Activated naive CD8-positive, alpha-beta T cell treated with anti-CD3 and anti-CD28 coated beads, Interleukin-2, amount 10 ng/mL, durations not matched to agents 7 days and 5 days (primary cell): ENCODE data around the gene CCDC122. TPM values are rescaled to one million over a fixed set of nuclear protein-coding genes. Genes with fewer than 3 reads are reported as not detected.
"Not testable (repeated sequence)": the region's sequence is repeated elsewhere in the genome, so short reads cannot be mapped to it uniquely, and the experiment has no call there.

ENCODE experiments used
- ATAC-seq: fragments of 150-1000 bp; cut with Tn5 transposase; one replicate; pipeline ENCODE4 v1.10.0; 2021; ENCODE audit warnings: low read depth, moderate library complexity
- POLR2A ChIA-PET: fragments of 350-600 bp; sonication (Branson Sonifier 250); formaldehyde crosslinking; loops from one replicate; lab custom pipeline; 2021; ENCODE audit warnings: antibody characterized with exemption; lab: Charles Lee
- DNase-seq: peaks from one replicate; pipeline ENCODE4 v3.0.0; 2021
- H3K27ac Mint-ChIP-seq: one replicate; pipeline ENCODE4 v1.8.0; 2022; ENCODE audit warnings: mild to moderate bottlenecking, mixed read lengths
- H3K27me3 Mint-ChIP-seq: one replicate; pipeline ENCODE4 v1.8.0; 2022; ENCODE audit warnings: mild to moderate bottlenecking, moderate library complexity, mixed read lengths
- H3K36me3 Mint-ChIP-seq: one replicate; pipeline ENCODE4 v1.8.0; 2021; ENCODE audit warnings: mild to moderate bottlenecking, mixed read lengths
- H3K4me1 Mint-ChIP-seq: one replicate; pipeline ENCODE4 v1.8.0; 2021; ENCODE audit warnings: mixed read lengths
- H3K4me3 Mint-ChIP-seq: one replicate; pipeline ENCODE4 v1.8.0; 2022; ENCODE audit warnings: mild to moderate bottlenecking, moderate library complexity, mixed read lengths
- H3K9me3 Mint-ChIP-seq: one replicate; pipeline ENCODE4 v1.8.0; 2021; ENCODE audit warnings: mixed read lengths
- total RNA-seq, 2 experiments: library from RNA; stranded (reverse); gene quantifications; one replicate each; pipeline ENCODE4 v1.2.3, GENCODE V29; 2021

The CCDC122 gene
- total RNA-seq, 2 experiments from 2014 or later: 2.4 to 5.2 TPM

DNA sequence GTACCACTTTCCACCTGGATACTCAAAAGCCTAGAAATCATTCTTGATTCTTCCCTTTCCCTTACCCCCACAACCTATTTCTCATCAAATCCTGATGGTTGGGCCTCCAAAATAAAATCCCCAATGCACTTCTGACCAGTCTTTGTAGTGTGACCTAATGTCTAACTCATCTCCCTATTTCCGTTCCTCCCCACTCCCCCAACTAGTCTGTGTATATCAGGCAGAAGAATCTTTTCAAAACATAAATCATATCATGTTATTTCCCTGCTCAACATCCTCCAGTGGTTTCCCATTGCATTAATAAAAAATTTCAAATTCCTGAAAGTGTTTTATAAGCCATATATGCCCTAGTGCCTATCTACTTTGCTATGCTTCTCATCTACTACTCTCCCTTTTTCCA lies 17.7 kb downstream of the CCDC122 start:
- no peaks in the 10 kb centered on the region for H3K27me3 Mint-ChIP-seq
- no peaks in the 10 kb centered on the region for H3K36me3 Mint-ChIP-seq
- no peaks in the 10 kb centered on the region for H3K9me3 Mint-ChIP-seq
- ATAC-seq (no peak), DNase-seq (no peak)
- H3K27ac Mint-ChIP-seq: no peak overlapping the region
- H3K4me3 Mint-ChIP-seq: no peak overlapping the region
- POLR2A ChIA-PET: no interaction called here
- no peaks in the 10 kb centered on the region for H3K4me1 Mint-ChIP-seq

DNA sequence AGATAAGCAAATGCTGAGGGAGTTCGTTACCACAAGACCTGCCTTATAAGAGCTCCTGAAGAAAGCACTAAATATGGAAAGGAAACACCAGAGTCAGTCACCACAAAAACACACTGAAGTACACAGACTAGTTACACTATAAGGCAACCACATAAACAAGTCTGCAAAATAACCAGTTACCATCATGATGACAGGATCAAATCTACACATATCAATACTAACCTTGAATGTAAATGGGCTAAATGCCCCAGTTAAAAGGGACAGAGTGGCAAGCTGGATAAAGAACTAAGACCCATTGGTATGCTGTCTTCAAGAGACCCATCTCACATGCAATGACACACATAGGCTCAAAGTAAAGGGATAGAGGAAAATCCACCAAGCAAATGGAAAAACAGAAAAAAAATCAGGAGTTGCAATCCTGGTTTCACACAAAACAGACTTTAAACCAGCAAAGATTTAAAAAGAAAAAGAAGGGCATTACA lies 26.6 kb downstream of the CCDC122 start:
- H3K27me3 Mint-ChIP-seq: peaks cover 3% of the 10 kb centered on the region
- H3K36me3 Mint-ChIP-seq: peaks cover 9% of the 10 kb centered on the region
- no peak overlapping the region for H3K4me3 Mint-ChIP-seq
- DNase-seq: no peak
- peaks cover 39% of the 10 kb centered on the region for H3K9me3 Mint-ChIP-seq
- no peak for ATAC-seq
- H3K4me1 Mint-ChIP-seq: no peaks in the 10 kb centered on the region
- no peak overlapping the region for H3K27ac Mint-ChIP-seq
- POLR2A ChIA-PET: no interaction called here

DNA sequence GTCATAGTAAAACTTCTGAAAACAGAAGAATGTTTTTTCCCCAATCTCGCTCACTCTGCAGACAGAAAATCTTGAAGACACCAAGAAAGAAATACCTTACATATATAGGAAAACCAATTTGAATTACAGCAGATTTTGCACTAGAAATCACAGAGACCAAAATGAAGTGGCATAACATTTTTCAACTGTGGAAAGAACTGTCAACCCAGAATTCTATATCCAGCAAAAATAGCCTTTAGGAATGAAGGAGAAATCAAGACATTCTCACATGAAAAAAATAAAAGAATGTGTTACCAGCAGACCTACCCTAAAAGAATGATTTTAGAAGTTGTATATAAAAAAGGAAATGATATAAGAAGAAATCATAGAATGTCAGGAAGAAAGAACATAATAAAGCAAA lies 28.7 kb downstream of the CCDC122 start:
- Mint-ChIP-seq H3K27ac (no peak overlapping the region), H3K27me3 (peaks cover 3% of the 10 kb centered on the region), H3K4me3 (no peak overlapping the region), H3K36me3 (peaks cover 9% of the 10 kb centered on the region), H3K9me3 (peaks cover 39% of the 10 kb centered on the region), H3K4me1 (no peaks in the 10 kb centered on the region)
- ATAC-seq: no peak
- DNase-seq: no peak
- POLR2A ChIA-PET: no interaction called here

DNA sequence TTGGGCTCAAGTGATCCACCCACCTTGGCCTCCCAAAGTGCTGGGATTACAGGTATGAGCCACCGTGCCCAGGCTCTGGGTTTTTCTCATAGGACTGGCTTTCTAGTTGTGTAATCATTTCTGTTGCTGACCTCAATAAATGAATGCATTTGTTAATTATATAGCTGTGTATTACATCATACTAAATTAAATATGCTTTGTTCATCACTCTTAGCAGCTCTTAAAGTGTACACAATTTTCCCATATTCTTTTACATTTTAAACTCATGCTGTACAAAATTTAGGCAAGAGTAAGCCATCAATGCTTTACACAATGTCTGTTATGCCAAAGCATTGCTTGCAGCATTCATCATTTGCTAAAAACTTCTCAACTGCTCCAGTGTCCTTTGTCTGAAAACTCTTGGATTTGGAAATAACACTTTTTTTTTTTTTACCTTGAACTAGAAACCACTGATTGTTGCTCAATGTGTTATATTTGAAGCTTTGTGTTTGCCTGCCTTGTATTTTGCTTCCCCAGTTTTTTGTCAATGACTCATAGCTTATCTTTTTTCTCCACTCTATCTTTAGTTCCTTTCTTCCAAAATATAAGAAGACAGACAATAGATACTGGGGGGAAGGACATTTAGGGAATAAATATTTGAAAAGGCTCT lies 31.4 kb downstream of the CCDC122 start:
- Mint-ChIP-seq H3K27me3 (peaks cover 14% of the 10 kb centered on the region), H3K27ac (no peak overlapping the region), H3K4me1 (no peaks in the 10 kb centered on the region), H3K9me3 (peaks cover 26% of the 10 kb centered on the region), H3K4me3 (no peak overlapping the region), H3K36me3 (peaks cover 7% of the 10 kb centered on the region)
- ATAC-seq (no peak), DNase-seq (no peak)
- POLR2A ChIA-PET: no interaction called here

DNA sequence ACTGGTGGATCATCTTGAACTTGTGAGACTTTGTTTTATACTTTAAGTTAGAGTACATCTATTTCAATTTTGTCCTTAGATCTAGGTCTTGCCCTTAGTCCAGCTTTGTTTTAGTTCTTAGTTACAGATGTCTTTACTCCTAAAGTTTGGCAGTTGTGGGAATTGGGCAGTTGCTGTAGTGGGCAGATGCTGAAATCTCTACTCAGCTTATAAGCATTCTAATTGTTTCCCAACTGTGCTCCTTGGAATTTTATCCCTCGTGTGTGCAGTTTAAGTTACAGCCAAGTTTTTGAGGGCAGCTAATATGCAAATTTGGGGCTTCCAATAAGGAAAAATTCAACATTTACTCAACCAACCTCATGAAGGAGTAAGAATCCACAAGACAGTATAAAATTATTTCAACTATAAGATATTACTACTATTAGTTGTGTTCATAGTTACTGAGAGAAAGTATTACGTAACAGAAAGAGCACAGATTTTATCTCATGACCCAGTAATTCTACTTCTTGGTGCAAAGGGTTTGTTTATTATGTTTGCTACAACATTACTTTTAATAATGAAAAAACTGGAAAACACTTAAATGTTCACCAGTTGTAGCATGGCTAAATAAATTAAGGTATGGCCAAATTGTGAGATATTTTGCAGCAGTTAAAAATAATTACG lies 32.9 kb downstream of the CCDC122 start:
- peaks cover 7% of the 10 kb centered on the region for H3K36me3 Mint-ChIP-seq
- POLR2A ChIA-PET: no interaction called here
- H3K27me3 Mint-ChIP-seq: peaks cover 15% of the 10 kb centered on the region
- no peak overlapping the region for H3K4me3 Mint-ChIP-seq
- peaks cover 16% of the 10 kb centered on the region for H3K9me3 Mint-ChIP-seq
- H3K27ac Mint-ChIP-seq: no peak overlapping the region
- no peak for ATAC-seq
- no peak for DNase-seq
- H3K4me1 Mint-ChIP-seq: no peaks in the 10 kb centered on the region

DNA sequence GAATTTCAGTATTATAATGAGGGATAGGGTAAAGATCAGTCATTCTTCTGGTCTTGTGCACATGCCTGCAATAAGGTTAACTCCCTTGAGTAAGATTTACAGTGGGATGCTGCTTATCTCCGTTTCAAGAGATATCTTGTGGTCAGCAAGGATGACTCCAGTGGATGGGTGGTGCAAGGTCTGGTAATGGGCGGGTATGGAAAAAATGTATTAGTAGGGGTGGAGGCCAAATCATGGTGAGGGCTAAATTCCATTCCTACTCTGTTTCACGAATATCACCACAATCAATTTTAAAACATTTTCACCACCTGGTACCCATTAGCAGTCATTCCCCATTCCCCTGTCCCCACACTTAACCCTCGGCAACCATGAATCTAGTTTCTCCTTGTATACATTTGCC lies 40.6 kb downstream of the CCDC122 start:
- peaks cover 1% of the 10 kb centered on the region for H3K9me3 Mint-ChIP-seq
- POLR2A ChIA-PET: no interaction called here
- no peaks in the 10 kb centered on the region for H3K36me3 Mint-ChIP-seq
- peaks cover 4% of the 10 kb centered on the region for H3K27me3 Mint-ChIP-seq
- DNase-seq (no peak), ATAC-seq (no peak)
- H3K4me1 Mint-ChIP-seq: no peaks in the 10 kb centered on the region
- H3K27ac Mint-ChIP-seq: no peak overlapping the region
- no peak overlapping the region for H3K4me3 Mint-ChIP-seq

DNA sequence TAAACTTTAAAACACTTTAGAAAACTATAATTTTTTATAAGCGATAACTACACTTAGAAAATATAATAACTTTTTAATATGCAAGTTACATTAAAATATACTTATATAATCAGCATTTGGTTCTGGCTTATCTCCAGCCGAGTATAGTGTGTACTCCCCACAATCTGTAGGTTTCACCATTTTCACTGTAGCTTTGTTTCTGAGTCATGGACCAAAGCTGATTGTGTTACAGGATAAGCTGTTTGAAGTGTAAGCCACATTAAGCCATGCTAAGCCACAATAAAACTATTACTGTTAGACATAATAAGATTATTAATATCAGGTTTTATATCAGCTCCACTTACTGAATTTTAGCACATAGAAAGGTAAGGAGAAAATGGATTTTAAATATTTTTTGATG lies 43.8 kb downstream of the CCDC122 start:
- POLR2A ChIA-PET: no interaction called here
- peaks cover 3% of the 10 kb centered on the region for H3K27me3 Mint-ChIP-seq
- H3K27ac Mint-ChIP-seq: no peak overlapping the region
- no peak overlapping the region for H3K4me3 Mint-ChIP-seq
- no peaks in the 10 kb centered on the region for H3K9me3 Mint-ChIP-seq
- no peaks in the 10 kb centered on the region for H3K36me3 Mint-ChIP-seq
- no peak for ATAC-seq
- no peaks in the 10 kb centered on the region for H3K4me1 Mint-ChIP-seq
- DNase-seq: no peak

DNA sequence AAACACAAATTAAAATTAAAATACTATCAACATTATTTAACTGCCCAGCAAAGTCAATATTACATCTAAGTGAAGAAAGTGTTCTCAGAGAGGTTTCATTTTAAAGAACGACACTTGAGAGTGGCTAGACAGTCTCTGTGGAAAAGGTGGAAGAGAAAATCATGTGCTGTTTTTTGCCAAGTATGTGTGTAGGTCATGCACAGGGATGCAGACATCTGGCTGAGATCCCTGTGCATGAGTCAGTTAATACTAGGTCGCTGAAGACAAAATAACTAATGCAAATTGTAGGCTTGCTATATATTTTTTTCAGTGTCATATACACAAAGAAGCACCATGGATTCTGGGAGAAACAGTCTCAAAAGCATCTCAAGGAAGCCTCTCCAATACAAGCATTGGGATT lies 48.5 kb downstream of the CCDC122 start:
- H3K36me3 Mint-ChIP-seq: no peaks in the 10 kb centered on the region
- H3K9me3 Mint-ChIP-seq: no peaks in the 10 kb centered on the region
- no peak for ATAC-seq
- POLR2A ChIA-PET: no interaction called here
- no peak overlapping the region for H3K27ac Mint-ChIP-seq
- no peak overlapping the region for H3K4me3 Mint-ChIP-seq
- no peak for DNase-seq
- H3K27me3 Mint-ChIP-seq: peaks cover 13% of the 10 kb centered on the region
- no peaks in the 10 kb centered on the region for H3K4me1 Mint-ChIP-seq

- Mint-ChIP-seq H3K9me3 (no peaks in the 10 kb centered on the region), H3K27me3 (peaks cover 13% of the 10 kb centered on the region), H3K4me3 (no peak overlapping the region), H3K36me3 (no peaks in the 10 kb centered on the region), H3K4me1 (no peaks in the 10 kb centered on the region), H3K27ac (no peak overlapping the region)
- POLR2A ChIA-PET: no interaction called here
- ATAC-seq (no peak), DNase-seq (no peak)
These were observed 49.1 kb downstream of the CCDC122 start for GRCh38 chr13:43830497-43830881.

DNA sequence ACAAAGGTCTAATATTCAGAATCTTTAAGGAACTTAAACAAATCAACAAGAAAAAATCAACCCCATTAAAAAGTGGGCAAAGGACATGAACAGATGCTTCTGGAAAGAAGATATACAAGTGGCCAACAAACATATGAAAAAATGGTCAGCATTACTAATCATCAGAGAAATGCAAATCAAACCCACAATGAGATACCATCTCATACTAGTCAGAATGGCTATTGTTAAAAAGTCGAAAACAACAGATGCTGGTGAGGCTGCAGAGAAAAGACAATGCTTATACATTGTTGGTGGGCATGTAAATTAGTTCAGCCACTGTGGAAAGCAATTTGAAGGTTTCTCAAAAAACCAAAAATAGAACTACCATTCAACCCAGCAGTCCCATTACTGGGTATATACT lies 54.9 kb downstream of the CCDC122 start:
- H3K9me3 Mint-ChIP-seq, H3K4me1 Mint-ChIP-seq, DNase-seq, H3K36me3 Mint-ChIP-seq, H3K27me3 Mint-ChIP-seq, H3K4me3 Mint-ChIP-seq, POLR2A ChIA-PET, ATAC-seq, H3K27ac Mint-ChIP-seq: not testable (repeated sequence)

GRCh38 chr13:43822969-43823368 lies 56.6 kb downstream of the CCDC122 start:
- POLR2A ChIA-PET: no interaction called here
- H3K27me3 Mint-ChIP-seq: peaks cover 12% of the 10 kb centered on the region
- no peak for DNase-seq
- no peaks in the 10 kb centered on the region for H3K9me3 Mint-ChIP-seq
- H3K36me3 Mint-ChIP-seq: no peaks in the 10 kb centered on the region
- no peak overlapping the region for H3K4me3 Mint-ChIP-seq
- no peaks in the 10 kb centered on the region for H3K4me1 Mint-ChIP-seq
- ATAC-seq: no peak
- no peak overlapping the region for H3K27ac Mint-ChIP-seq

DNA sequence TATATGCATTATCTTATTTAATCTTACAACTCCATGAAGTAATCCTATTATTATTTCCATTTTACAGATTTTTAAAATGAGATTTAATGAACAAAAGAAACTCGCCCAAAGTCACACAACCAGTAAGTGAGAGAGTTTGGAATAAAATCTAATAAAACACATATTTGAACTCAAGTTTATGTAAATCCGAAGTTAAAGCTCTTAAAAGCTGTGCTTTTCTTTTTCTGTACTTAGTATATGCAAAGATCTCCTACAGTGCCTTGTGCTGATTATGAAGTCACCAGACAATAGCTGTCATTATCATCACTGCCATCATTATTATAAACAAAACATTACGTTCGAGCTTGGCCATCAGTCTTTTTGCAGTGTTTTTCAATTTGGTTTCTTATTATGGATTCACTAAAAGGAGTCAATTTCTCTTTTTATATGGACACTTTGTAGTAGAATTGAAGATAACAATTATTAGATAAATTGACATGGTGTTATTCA lies 63.1 kb downstream of the CCDC122 start:
- H3K4me3 Mint-ChIP-seq: no peak overlapping the region
- H3K36me3 Mint-ChIP-seq: no peaks in the 10 kb centered on the region
- H3K27ac Mint-ChIP-seq: no peak overlapping the region
- no peak for ATAC-seq
- H3K27me3 Mint-ChIP-seq: peaks cover 18% of the 10 kb centered on the region
- H3K4me1 Mint-ChIP-seq: no peaks in the 10 kb centered on the region
- no peak for DNase-seq
- no peaks in the 10 kb centered on the region for H3K9me3 Mint-ChIP-seq
- POLR2A ChIA-PET: no interaction called here

- Mint-ChIP-seq H3K27me3 (peaks cover 15% of the 10 kb centered on the region), H3K36me3 (no peaks in the 10 kb centered on the region), H3K9me3 (no peaks in the 10 kb centered on the region), H3K4me3 (no peak overlapping the region), H3K4me1 (no peaks in the 10 kb centered on the region), H3K27ac (no peak overlapping the region)
- POLR2A ChIA-PET: no interaction called here
- DNase-seq (no peak), ATAC-seq (no peak)
These were observed 64.3 kb downstream of the CCDC122 start for GRCh38 chr13:43815204-43815603.

- no peak for DNase-seq
- no peaks in the 10 kb centered on the region for H3K36me3 Mint-ChIP-seq
- H3K9me3 Mint-ChIP-seq: no peaks in the 10 kb centered on the region
- H3K4me3 Mint-ChIP-seq: no peak overlapping the region
- H3K27ac Mint-ChIP-seq: no peak overlapping the region
- peaks cover 21% of the 10 kb centered on the region for H3K27me3 Mint-ChIP-seq
- POLR2A ChIA-PET: no interaction called here
- no peak for ATAC-seq
- H3K4me1 Mint-ChIP-seq: no peaks in the 10 kb centered on the region
These were observed 70.9 kb downstream of the CCDC122 start for GRCh38 chr13:43808676-43809075.
